Colonic mucosa (tissue), 4 donors: Measurements from ENCODE around the gene TMEM132D. TPM values are rescaled to one million over a fixed set of nuclear protein-coding genes. Genes with fewer than 3 reads are reported as not detected.

Source experiments
- DNase-seq: peaks from one replicate; pipeline ENCODE4 v3.0.0-alpha.2; 2020
- H3K27ac ChIP-seq: fragments of 200-600 bp; one replicate; pipeline ENCODE4 v1.8.0; 2021
- H3K27me3 ChIP-seq: fragments of 200-600 bp; one replicate; pipeline ENCODE4 v1.8.0; 2021
- H3K36me3 ChIP-seq: fragments of 200-600 bp; one replicate; pipeline ENCODE4 v1.8.0; 2021
- H3K4me1 ChIP-seq: fragments of 200-600 bp; one replicate; pipeline ENCODE4 v1.8.0; 2021; ENCODE audit warnings: mild to moderate bottlenecking
- H3K4me3 ChIP-seq: fragments of 200-600 bp; one replicate; pipeline ENCODE4 v1.8.0; 2021
- H3K9ac ChIP-seq, 2 donors: one replicate each; pipeline ENCODE4 v1.7.0; 2013; ENCODE audit warnings: control low read depth in 2 of 2, low read depth in 2 of 2, low read length in 2 of 2
- H3K9me3 ChIP-seq: fragments of 200-600 bp; one replicate; pipeline ENCODE4 v1.8.0; 2021
- intact Hi-C: fragments of 100-400 bp; cut with DNase I; formaldehyde crosslinking; loops from one replicate; pipeline ENCODE4 v1.14.1; 2022
- total RNA-seq, 2 donors: library from RNA; stranded (reverse); fragmentation: NEBNext Ultra II Directional in 1 of 2; extraction: Animal tissue kit (Norgen Biotek cat#: 25700) in 1 of 2; gene quantifications; one replicate each; pipeline ENCODE4 v1.2.1, GENCODE V29; 2021
- TF ChIP-seq, protein P1 (sequence below): fragments of 200-600 bp; IDR thresholded peaks from one replicate; pipeline ENCODE4 v1.8.0; 2022; ENCODE audit warnings: antibody characterized with exemption, mild to moderate bottlenecking
- donor health status: healthy.
- donor health status: DM: no; HTN: no; CAD: no.
- donor health status: DM: no; HTN: no; CAD: no.

The TMEM132D gene
- total RNA-seq, 2 donors from 2014 or later = 0.17 to 0.32 TPM

DNA sequence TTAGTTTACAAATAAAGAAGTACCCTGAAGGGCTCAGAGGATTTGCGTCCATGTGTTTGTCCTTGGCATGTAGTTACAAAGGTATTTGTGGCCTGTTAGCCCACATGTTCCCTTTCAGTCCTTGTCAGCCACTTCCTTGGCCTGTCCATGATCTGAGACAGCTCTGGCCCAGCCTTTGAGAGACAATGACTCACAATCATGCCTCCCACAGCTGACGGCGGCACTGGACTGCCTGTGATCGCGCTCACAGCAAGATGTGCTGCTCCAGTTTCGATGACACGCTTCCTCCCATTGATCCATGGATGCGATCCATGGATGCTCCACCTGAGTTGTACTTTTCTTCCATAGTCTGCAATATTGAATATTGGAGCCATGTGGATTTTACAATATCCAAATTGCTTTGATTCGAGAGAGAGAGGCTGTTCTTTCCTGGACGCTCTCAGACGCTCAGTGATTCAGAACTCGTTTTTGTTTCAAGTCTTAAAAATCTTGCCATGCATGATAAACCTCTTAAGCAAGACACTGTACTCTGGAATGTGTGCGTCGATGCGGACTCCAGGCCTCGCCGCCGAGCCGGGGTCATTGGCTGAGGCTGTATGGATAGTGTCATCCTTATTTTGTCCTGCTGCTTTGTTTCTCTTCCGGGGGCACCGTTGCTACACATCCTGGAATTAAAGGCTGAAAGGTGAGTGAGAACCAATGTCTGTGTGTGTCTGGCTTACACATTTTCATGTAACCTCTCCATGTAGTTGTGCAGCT, 830.5 kb downstream of the TMEM132D start:
- H3K4me1 ChIP-seq = no peaks in the 10 kb centered on the region
- no peak for DNase-seq
- no peaks in the 10 kb centered on the region for H3K9me3 ChIP-seq
- H3K27ac ChIP-seq = no peak overlapping the region
- no peaks in the 10 kb centered on the region for H3K36me3 ChIP-seq
- intact Hi-C loops = no loop called here
- H3K4me3 ChIP-seq = no peak overlapping the region
- TF ChIP-seq, protein P1, sequence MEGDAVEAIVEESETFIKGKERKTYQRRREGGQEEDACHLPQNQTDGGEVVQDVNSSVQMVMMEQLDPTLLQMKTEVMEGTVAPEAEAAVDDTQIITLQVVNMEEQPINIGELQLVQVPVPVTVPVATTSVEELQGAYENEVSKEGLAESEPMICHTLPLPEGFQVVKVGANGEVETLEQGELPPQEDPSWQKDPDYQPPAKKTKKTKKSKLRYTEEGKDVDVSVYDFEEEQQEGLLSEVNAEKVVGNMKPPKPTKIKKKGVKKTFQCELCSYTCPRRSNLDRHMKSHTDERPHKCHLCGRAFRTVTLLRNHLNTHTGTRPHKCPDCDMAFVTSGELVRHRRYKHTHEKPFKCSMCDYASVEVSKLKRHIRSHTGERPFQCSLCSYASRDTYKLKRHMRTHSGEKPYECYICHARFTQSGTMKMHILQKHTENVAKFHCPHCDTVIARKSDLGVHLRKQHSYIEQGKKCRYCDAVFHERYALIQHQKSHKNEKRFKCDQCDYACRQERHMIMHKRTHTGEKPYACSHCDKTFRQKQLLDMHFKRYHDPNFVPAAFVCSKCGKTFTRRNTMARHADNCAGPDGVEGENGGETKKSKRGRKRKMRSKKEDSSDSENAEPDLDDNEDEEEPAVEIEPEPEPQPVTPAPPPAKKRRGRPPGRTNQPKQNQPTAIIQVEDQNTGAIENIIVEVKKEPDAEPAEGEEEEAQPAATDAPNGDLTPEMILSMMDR = no peak
- H3K9ac ChIP-seq = no peak overlapping the region
- H3K27me3 ChIP-seq = no peaks in the 10 kb centered on the region

GRCh38 chr12:129071362-129071761, 832.5 kb downstream of the TMEM132D start:
- intact Hi-C loops = no loop called here
- Histone ChIP-seq H3K9me3 (no peaks in the 10 kb centered on the region), H3K9ac (no peak overlapping the region), H3K4me1 (no peaks in the 10 kb centered on the region), H3K27me3 (no peaks in the 10 kb centered on the region), H3K36me3 (no peaks in the 10 kb centered on the region), H3K4me3 (no peak overlapping the region), H3K27ac (no peak overlapping the region)
- TF ChIP-seq, protein P1 = no peak
- DNase-seq = no peak

DNA sequence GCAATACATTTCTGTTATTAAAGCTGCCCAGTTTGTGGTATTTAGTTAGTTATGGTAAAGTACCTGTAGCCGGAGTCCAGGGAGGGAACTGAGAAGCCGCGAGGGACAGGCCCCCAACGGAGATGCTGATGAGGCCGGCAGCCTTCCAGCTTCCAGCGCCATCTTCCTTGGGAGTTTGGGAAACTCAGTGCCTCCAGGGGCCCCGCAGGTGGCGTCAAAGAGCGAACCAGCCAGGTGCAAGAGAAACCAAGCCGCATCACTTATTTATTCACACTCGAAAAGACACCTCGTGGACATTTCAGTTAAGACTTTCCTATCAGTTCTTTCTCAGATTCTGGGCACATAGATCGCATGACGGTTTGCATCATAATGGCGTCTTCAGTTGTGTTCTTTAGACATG, 833.9 kb downstream of the TMEM132D start:
- intact Hi-C loops = no loop called here
- Histone ChIP-seq H3K4me1 (no peaks in the 10 kb centered on the region), H3K4me3 (no peak overlapping the region), H3K9me3 (no peaks in the 10 kb centered on the region), H3K27ac (no peak overlapping the region), H3K27me3 (no peaks in the 10 kb centered on the region), H3K9ac (no peak overlapping the region), H3K36me3 (no peaks in the 10 kb centered on the region)
- DNase-seq = no peak
- TF ChIP-seq, protein P1 = no peak

DNA sequence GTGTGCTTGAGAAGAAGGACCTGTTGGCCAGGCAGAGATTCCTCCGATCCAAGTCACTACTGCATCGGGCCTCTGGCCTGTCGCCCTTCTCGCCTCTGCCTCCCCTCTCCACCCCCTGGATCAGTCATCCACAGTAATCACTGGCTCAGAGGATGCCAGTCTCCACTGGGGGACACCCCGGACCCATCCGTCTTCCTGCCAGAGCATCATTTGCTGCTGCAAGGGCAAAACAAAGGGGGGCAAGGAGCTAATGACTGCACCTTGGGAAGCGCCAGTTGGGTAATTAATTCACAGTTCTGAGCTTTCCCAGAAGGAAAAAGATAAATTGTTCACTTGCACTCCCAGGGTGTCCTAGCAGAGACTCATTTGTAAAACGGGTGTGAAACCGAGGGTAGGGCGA, 835.1 kb downstream of the TMEM132D start:
- Histone ChIP-seq H3K4me3 (no peak overlapping the region), H3K27me3 (no peaks in the 10 kb centered on the region), H3K9ac (no peak overlapping the region), H3K9me3 (no peaks in the 10 kb centered on the region), H3K27ac (no peak overlapping the region), H3K36me3 (no peaks in the 10 kb centered on the region), H3K4me1 (no peaks in the 10 kb centered on the region)
- intact Hi-C loops = no loop called here
- TF ChIP-seq, protein P1 = no peak
- no peak for DNase-seq

DNA sequence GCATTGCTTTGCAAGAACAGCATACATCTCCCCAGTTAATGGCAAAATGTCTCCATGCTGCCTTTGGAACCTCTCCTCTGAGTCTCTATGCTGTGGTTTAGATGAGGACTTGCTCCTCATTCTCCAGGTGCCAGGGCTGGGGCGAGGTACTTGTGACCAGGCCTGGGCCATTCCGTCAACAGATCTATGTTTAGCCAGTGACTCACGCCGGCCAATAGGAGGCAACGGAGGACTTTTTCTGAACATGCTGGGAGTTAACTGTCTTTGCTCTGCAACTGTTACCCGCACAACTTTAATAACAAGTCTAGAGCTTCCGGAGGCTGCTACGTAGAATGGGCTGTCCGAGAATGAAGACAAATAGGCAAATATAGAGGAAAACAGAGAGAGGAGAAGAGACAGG, 836.3 kb downstream of the TMEM132D start:
- TF ChIP-seq, protein P1 = no peak
- Histone ChIP-seq H3K4me3 (no peak overlapping the region), H3K36me3 (no peaks in the 10 kb centered on the region), H3K27ac (no peak overlapping the region), H3K27me3 (no peaks in the 10 kb centered on the region), H3K4me1 (no peaks in the 10 kb centered on the region), H3K9me3 (no peaks in the 10 kb centered on the region), H3K9ac (no peak overlapping the region)
- intact Hi-C loops = no loop called here
- no peak for DNase-seq
